ENCODE results near the gene RASGRF1.

Gene RASGRF1

GRCh38 chr15:78989701-78990240, 100.8 kb downstream of the RASGRF1 start:
- no peak for DNase-seq (ENCODE audit: low read depth)
- TF ChIP-seq CTCF (IDR thresholded peaks at IDR 0.05; ENCODE audit: low read depth, low read length) (no peak), MAX (IDR thresholded peaks at IDR 0.05; ENCODE audit: low read depth, low read length) (no peak), MYC (IDR thresholded peaks at IDR 0.05; ENCODE audit: low read depth, low read length) (no peak), POLR2A (IDR thresholded peaks at IDR 0.05; ENCODE audit: extremely low read depth, insufficient read length) (no peak)
- H3K4me3 ChIP-seq (ENCODE audit: low read depth, low read length) = no peak overlapping the region

GRCh38 chr15:78988361-78988911, 102.1 kb downstream of the RASGRF1 start:
- TF ChIP-seq POLR2A (IDR thresholded peaks at IDR 0.05; ENCODE audit: extremely low read depth, insufficient read length) (no peak), MAX (IDR thresholded peaks at IDR 0.05; ENCODE audit: low read depth, low read length) (peak; percentile 85), MYC (IDR thresholded peaks at IDR 0.05; ENCODE audit: low read depth, low read length) (peak; percentile 60; the same call in 1 of the 2 replicates), CTCF (IDR thresholded peaks at IDR 0.05; ENCODE audit: low read depth, low read length) (no peak)
- DNase-seq (ENCODE audit: low read depth) = peak; percentile 63
- H3K4me3 ChIP-seq (ENCODE audit: low read depth, low read length) = no peak overlapping the region

GRCh38 chr15:78987556-78988360, 102.8 kb downstream of the RASGRF1 start:
- no peak for TF ChIP-seq MYC (IDR thresholded peaks at IDR 0.05; ENCODE audit: low read depth, low read length)
- no peak for TF ChIP-seq POLR2A (IDR thresholded peaks at IDR 0.05; ENCODE audit: extremely low read depth, insufficient read length)
- TF ChIP-seq MAX (IDR thresholded peaks at IDR 0.05; ENCODE audit: low read depth, low read length) = no peak
- no peak for TF ChIP-seq CTCF (IDR thresholded peaks at IDR 0.05; ENCODE audit: low read depth, low read length)
- DNase-seq (ENCODE audit: low read depth) = no peak
- H3K4me3 ChIP-seq (ENCODE audit: low read depth, low read length) = no peak overlapping the region

GRCh38 chr15:78985859-78986475, 104.6 kb downstream of the RASGRF1 start:
- no peak for DNase-seq (ENCODE audit: low read depth)
- H3K4me3 ChIP-seq (ENCODE audit: low read depth, low read length) = no peak overlapping the region
- no peak for TF ChIP-seq MYC (IDR thresholded peaks at IDR 0.05; ENCODE audit: low read depth, low read length)
- TF ChIP-seq CTCF (IDR thresholded peaks at IDR 0.05; ENCODE audit: low read depth, low read length) = no peak
- no peak for TF ChIP-seq MAX (IDR thresholded peaks at IDR 0.05; ENCODE audit: low read depth, low read length)
- no peak for TF ChIP-seq POLR2A (IDR thresholded peaks at IDR 0.05; ENCODE audit: extremely low read depth, insufficient read length)

GRCh38 chr15:78984041-78984440, 106.5 kb downstream of the RASGRF1 start:
- no peak for TF ChIP-seq MYC (IDR thresholded peaks at IDR 0.05; ENCODE audit: low read depth, low read length)
- TF ChIP-seq MAX (IDR thresholded peaks at IDR 0.05; ENCODE audit: low read depth, low read length) = no peak
- TF ChIP-seq POLR2A (IDR thresholded peaks at IDR 0.05; ENCODE audit: extremely low read depth, insufficient read length) = no peak
- no peak for TF ChIP-seq CTCF (IDR thresholded peaks at IDR 0.05; ENCODE audit: low read depth, low read length)
- no peak for DNase-seq (ENCODE audit: low read depth)
- H3K4me3 ChIP-seq (ENCODE audit: low read depth, low read length) = no peak overlapping the region

Data from NB4 (cell line).